H1 (cell line): Measurements from ENCODE around the gene DYNC2H1. TPM values are rescaled to one million over a fixed set of nuclear protein-coding genes. Genes with fewer than 3 reads are reported as not detected.

Experiments
- CTCF ChIA-PET: fragments of 300-600 bp; sonication (Branson Sonifier 250); formaldehyde crosslinking; loops from one replicate; lab custom pipeline; 2021; ENCODE audit not compliant: partially characterized antibody; lab: Charles Lee
- POLR2A ChIA-PET: fragments of 300-600 bp; sonication (Branson Sonifier 250); formaldehyde crosslinking; loops from one replicate; lab custom pipeline; 2021; ENCODE audit warnings: inconsistent platforms; ENCODE audit not compliant: partially characterized antibody; lab: Charles Lee
- DNase-seq, 2 experiments: peaks; one replicate each; pipeline versions ENCODE4 v3.0.0 to v3.0.0-alpha.2; 2010 to 2022; ENCODE audit warnings: low spot score in 2 of 2, low read depth in 1 of 2, mixed read lengths in 1 of 2
- FAIRE-seq: peaks from 2 replicates; lab custom pipeline; 2011; peaks lifted over from hg19 to GRCh38; lab: Jason Lieb, UNC
- H2AFZ ChIP-seq: 2 replicates; pipeline ENCODE4 v1.8.1; 2012; ENCODE audit warnings: low read length, inconsistent platforms
- H2AK5ac ChIP-seq: 2 replicates; pipeline ENCODE4 v1.6.1; 2013; ENCODE audit warnings: low read depth, low read length
- H2BK120ac ChIP-seq: replicated peaks from 2 replicates; pipeline ENCODE3; 2013; ENCODE audit warnings: low read depth, low read length, inconsistent platforms
- H2BK12ac ChIP-seq: 2 replicates; pipeline ENCODE4 v1.6.1; 2013; ENCODE audit warnings: low read depth, low read length
- H2BK15ac ChIP-seq: 2 replicates; pipeline ENCODE4 v1.6.1; 2013; ENCODE audit warnings: low read length
- H2BK20ac ChIP-seq: 2 replicates; pipeline ENCODE4 v1.6.1; 2013; ENCODE audit warnings: low read length
- H2BK5ac ChIP-seq: 2 replicates; pipeline ENCODE4 v1.6.1; 2013; ENCODE audit warnings: low read depth, low read length
- H3K14ac ChIP-seq: 2 replicates; pipeline ENCODE4 v1.6.1; 2013; ENCODE audit warnings: inconsistent platforms; ENCODE audit not compliant: insufficient read length
- H3K18ac ChIP-seq: 2 replicates; pipeline ENCODE4 v1.6.1; 2013; ENCODE audit warnings: low read length; ENCODE audit errors: extremely low read depth
- H3K23ac ChIP-seq: 2 replicates; pipeline ENCODE4 v1.6.1; 2013; ENCODE audit warnings: inconsistent platforms; ENCODE audit not compliant: insufficient read length
- H3K23me2 ChIP-seq: 2 replicates; pipeline ENCODE4 v1.6.1; 2013; ENCODE audit warnings: low read depth, low read length
- H3K27ac ChIP-seq: 2 replicates; pipeline ENCODE4 v1.6.1; 2011; ENCODE audit warnings: low read depth, low read length, inconsistent platforms
- H3K27me3 ChIP-seq, 4 experiments: replicated peaks in 1 of 4; 1 replicate in 1 of 4; 2 replicates in 3 of 4; pipeline versions ENCODE4 v1.6.1 to v1.8.1; 2011 to 2013; ENCODE audit warnings: low read length in 3 of 4, mild to moderate bottlenecking in 3 of 4, inconsistent platforms in 2 of 4, mixed read lengths in 2 of 4, moderate library complexity in 1 of 4; ENCODE audit not compliant: control insufficient read depth in 3 of 4, insufficient read depth in 3 of 4; ENCODE audit errors: extremely low read depth in 1 of 4
- H3K36me3 ChIP-seq, 4 experiments: 2 replicates each; pipeline versions ENCODE4 v1.6.1 to v1.8.1; 2011 to 2013; ENCODE audit warnings: mild to moderate bottlenecking in 4 of 4, low read length in 3 of 4, moderate library complexity in 2 of 4, control low read depth in 1 of 4, inconsistent platforms in 1 of 4; ENCODE audit not compliant: insufficient read depth in 4 of 4, control insufficient read depth in 2 of 4
- H3K4ac ChIP-seq: replicated peaks from 2 replicates; pipeline ENCODE3; 2013; ENCODE audit warnings: low read length, low read depth, mixed read lengths, inconsistent platforms; ENCODE audit not compliant: insufficient read length
- H3K4me1 ChIP-seq, 4 experiments: replicated peaks in 1 of 4; 1 replicate in 1 of 4; 2 replicates in 3 of 4; pipeline versions ENCODE4 v1.6.1 to v1.8.1; 2011 to 2013; ENCODE audit warnings: low read length in 3 of 4, inconsistent platforms in 2 of 4, mixed read lengths in 1 of 4; ENCODE audit not compliant: insufficient read depth in 4 of 4, control insufficient read depth in 3 of 4
- H3K4me2 ChIP-seq, 2 experiments: 2 replicates each; pipeline versions ENCODE4 v1.6.1 to v1.8.1; 2011 to 2013; ENCODE audit warnings: low read depth in 2 of 2, low read length in 2 of 2, control low read depth in 1 of 2, inconsistent platforms in 1 of 2, mild to moderate bottlenecking in 1 of 2; ENCODE audit not compliant: insufficient read depth in 1 of 2
- H3K4me3 ChIP-seq, 4 experiments: fragments of 200-600, 300-600 bp in 1 of 4; sonication (generic), shearing (Covaris generic), sonication (Bioruptor Twin) in 1 of 4; 2 replicates each; pipeline versions ENCODE4 v1.5.1 to v1.8.1; 2011 to 2016; ENCODE audit warnings: low read length in 4 of 4, low read depth in 3 of 4, control low read depth in 2 of 4, inconsistent platforms in 2 of 4, mild to moderate bottlenecking in 2 of 4, mixed read lengths in 1 of 4, moderate library complexity in 1 of 4; ENCODE audit not compliant: insufficient read depth in 2 of 4; ENCODE audit errors: extremely low read depth in 1 of 4
- H3K56ac ChIP-seq: replicated peaks from 2 replicates; pipeline ENCODE3; 2013; ENCODE audit warnings: low read depth, mild to moderate bottlenecking, mixed read lengths, low read length, inconsistent platforms; ENCODE audit not compliant: insufficient read length
- H3K79me1 ChIP-seq: 2 replicates; pipeline ENCODE4 v1.6.1; 2013; ENCODE audit warnings: low read depth, low read length, control low read depth
- H3K79me2 ChIP-seq, 2 experiments: 2 replicates each; pipeline versions ENCODE4 v1.6.1 to v1.8.1; 2012 to 2013; ENCODE audit warnings: low read length in 2 of 2, mild to moderate bottlenecking in 2 of 2, inconsistent platforms in 1 of 2; ENCODE audit not compliant: insufficient read depth in 2 of 2, control insufficient read depth in 1 of 2
- H3K9ac ChIP-seq, 4 experiments: replicated peaks in 1 of 4; 1 replicate in 1 of 4; 2 replicates in 3 of 4; pipeline versions ENCODE4 v1.6.1 to v1.8.1; 2011 to 2013; ENCODE audit warnings: low read depth in 3 of 4, low read length in 3 of 4, control low read depth in 2 of 4, mild to moderate bottlenecking in 2 of 4, moderate library complexity in 2 of 4, inconsistent platforms in 1 of 4; ENCODE audit errors: extremely low read depth in 1 of 4
- H3K9me3 ChIP-seq, 2 experiments: 2 replicates each; pipeline versions ENCODE4 v1.6.1 to v1.8.1; 2012 to 2013; ENCODE audit warnings: mild to moderate bottlenecking in 2 of 2, moderate library complexity in 2 of 2, control low read depth in 1 of 2, inconsistent platforms in 1 of 2, low read depth in 1 of 2, low read length in 1 of 2, mixed read lengths in 1 of 2; ENCODE audit not compliant: insufficient read depth in 2 of 2
- H4K20me1 ChIP-seq, 2 experiments: replicated peaks in 1 of 2; 2 replicates each; pipeline versions ENCODE3 to v1.8.1; 2011 to 2013; ENCODE audit warnings: inconsistent platforms in 2 of 2, low read length in 2 of 2, mild to moderate bottlenecking in 1 of 2; ENCODE audit not compliant: insufficient read depth in 2 of 2, control insufficient read depth in 1 of 2
- H4K5ac ChIP-seq: 2 replicates; pipeline ENCODE4 v1.6.1; 2013; ENCODE audit warnings: low read length, low read depth, mixed read lengths, inconsistent platforms; ENCODE audit not compliant: insufficient read length
- H4K8ac ChIP-seq: 2 replicates; pipeline ENCODE4 v1.8.0; 2013; ENCODE audit warnings: mild to moderate bottlenecking, moderate library complexity, low read length, inconsistent platforms; ENCODE audit not compliant: insufficient read depth; ENCODE audit errors: extremely low read depth
- H4K91ac ChIP-seq: replicated peaks from 2 replicates; pipeline ENCODE3; 2013; ENCODE audit warnings: low read length, mixed read lengths, inconsistent platforms; ENCODE audit not compliant: insufficient read length
- CEBPB ChIP-seq: IDR thresholded peaks from 2 replicates; pipeline ENCODE4 v1.6.1; 2012; ENCODE audit warnings: low read depth, low read length
- CHD1 ChIP-seq: IDR thresholded peaks from 2 replicates; pipeline ENCODE4 v1.6.1; 2012; ENCODE audit warnings: low read depth, low read length, improper control_type of control experiment
- EZH2 ChIP-seq: fragments of 200-600 bp; sonication (generic); IDR thresholded peaks from 2 replicates; pipeline ENCODE4 v1.7.1; 2012; ENCODE audit warnings: low read depth, mild to moderate bottlenecking, moderate library complexity, low read length, inconsistent platforms; ENCODE audit not compliant: severe bottlenecking
- PHF8 ChIP-seq: fragments of 200-600 bp; sonication (generic); conservative IDR thresholded peaks from 2 replicates; pipeline ENCODE4 v1.7.1; 2012; ENCODE audit warnings: low read depth, mild to moderate bottlenecking, inconsistent platforms, low read length, moderate library complexity
- POU5F1 ChIP-seq: IDR thresholded peaks from 2 replicates; pipeline ENCODE4 v1.6.1; 2011; ENCODE audit warnings: low read depth, mild to moderate bottlenecking, low read length, moderate library complexity
- SP2 ChIP-seq: IDR thresholded peaks from 2 replicates; pipeline ENCODE4 v1.6.1; 2012; ENCODE audit warnings: mild to moderate bottlenecking, low read length, inconsistent platforms
- WGBS, 2 experiments: shearing (Covaris generic) in 1 of 2; methylation state at CpG; one replicate each; pipeline versions ENCODE4 v1.1.6 to v1.1.7; 2013 to 2015; ENCODE audit warnings: low lambda C conversion rate in 2 of 2, mixed read lengths in 2 of 2, inconsistent platforms in 1 of 2, low coverage in 1 of 2, missing lambda C conversion rate in 1 of 2; ENCODE audit not compliant: insufficient replicate concordance in 2 of 2, insufficient coverage in 1 of 2, insufficient read length in 1 of 2; ENCODE audit errors: extremely low coverage in 1 of 2, missing lambda C conversion rate in 1 of 2; 5-methylcytosine and 5-hydroxymethylcytosine counted together
- polyA plus RNA-seq, 7 experiments: library from polyadenylated mRNA; depleted of rRNA in 3 of 7; stranded (reverse) in 5 of 7; unstranded in 2 of 7; fragments of >200 nt in 5 of 7; fragments of 200-250 nt in 2 of 7; gene quantifications; 1 replicate in 5 of 7; 2 replicates in 1 of 7; 4 replicates in 1 of 7; pipeline versions ENCODE4 v1.2.1 to v1.2.3, GENCODE V29; 2011 to 2013; ENCODE audit warnings: missing spikeins in 2 of 7, mixed read lengths in 2 of 7
- total RNA-seq: library from RNA; stranded (reverse); fragmentation: NEBNext Ultra II Directional; extraction: Animal tissue kit (Norgen Biotek cat#: 25700); gene quantifications from 2 replicates; pipeline ENCODE4 v1.2.1, GENCODE V29; 2021
- TF ChIP-seq, protein P1 (sequence below): IDR thresholded peaks from 2 replicates; pipeline ENCODE4 v1.6.1; 2011; ENCODE audit warnings: low read depth, mild to moderate bottlenecking, low read length; ENCODE audit not compliant: insufficient read depth

Gene DYNC2H1
- total and polyA plus RNA-seq, 2 of the 8 experiments (the other 6 are each of a cell fraction or from before 2014, with no cell fraction given) = 6.2 to 12.0 TPM

DNA sequence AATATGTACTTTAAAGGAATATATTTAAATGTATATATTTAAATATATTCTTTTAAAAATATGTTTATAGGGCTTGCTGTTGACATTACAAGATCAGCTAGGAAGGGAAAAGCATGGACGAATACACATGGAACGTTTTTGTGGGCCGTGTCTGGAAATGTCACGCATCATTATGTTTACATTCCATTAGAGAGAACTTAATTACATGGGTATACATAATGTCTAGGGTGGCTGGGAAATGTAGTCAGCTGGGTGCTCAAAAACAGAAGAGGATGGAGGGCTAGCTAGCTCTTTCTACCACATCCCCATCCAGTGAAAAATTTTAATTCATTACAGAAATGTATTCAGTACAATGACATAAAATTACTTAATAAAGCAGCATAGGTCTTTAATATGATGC lies 371.2 kb downstream of the DYNC2H1 start:
- Histone ChIP-seq H2AFZ (no peak overlapping the region), H2AK5ac (no peak overlapping the region), H3K79me2 (no peaks in the 10 kb centered on the region), H2BK5ac (no peak overlapping the region), H3K79me1 (no peaks in the 10 kb centered on the region), H4K8ac (no peak overlapping the region), H3K4me1 (peaks cover 0 to 4% (median 1%) of the 10 kb centered on the region in 4 experiments; a peak in 1 of 7 replicates), H3K27me3 (no peaks in the 10 kb centered on the region), H2BK20ac (no peak overlapping the region), H3K4ac (no peak overlapping the region), H3K9ac (no peak overlapping the region), H3K36me3 (no peaks in the 10 kb centered on the region), H4K5ac (no peak overlapping the region), H2BK15ac (no peak overlapping the region), H3K9me3 (no peaks in the 10 kb centered on the region), H2BK120ac (no peak overlapping the region), H3K23ac (no peak overlapping the region), H4K91ac (no peak overlapping the region), H3K18ac (no peak overlapping the region), H3K56ac (no peak overlapping the region), H3K4me3 (no peak overlapping the region), H2BK12ac (no peak overlapping the region), H4K20me1 (no peaks in the 10 kb centered on the region), H3K4me2 (no peak overlapping the region), H3K14ac (no peak overlapping the region), H3K23me2 (no peaks in the 10 kb centered on the region), H3K27ac (no peak overlapping the region)
- ChIA-PET POLR2A (no interaction called here), CTCF (interaction anchor here (0.7 kb wide), 1 partner anchor 57 kb away, joined by 3 read pairs; no protein-coding TSS in a partner anchor)
- FAIRE-seq (no peak), DNase-seq (no peak)
- TF ChIP-seq PHF8 (no peak), CHD1 (no peak), EZH2 (no peak), POU5F1 (no peak), SP2 (no peak), CEBPB (no peak)
- TF ChIP-seq, protein P1, sequence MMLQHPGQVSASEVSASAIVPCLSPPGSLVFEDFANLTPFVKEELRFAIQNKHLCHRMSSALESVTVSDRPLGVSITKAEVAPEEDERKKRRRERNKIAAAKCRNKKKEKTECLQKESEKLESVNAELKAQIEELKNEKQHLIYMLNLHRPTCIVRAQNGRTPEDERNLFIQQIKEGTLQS = no peak
- 95% methylated on average over 4 of the region's 4 CpGs; no CpG with 5 or more reads in 1 of the 2 experiments for WGBS, 2 experiments
